Right lobe of liver (tissue), 4 donors: ENCODE measurements around the gene ATG7.

ENCODE experiments used
- POLR2A ChIP-seq: fragments of 450-650 bp; IDR thresholded peaks from one replicate; pipeline ENCODE4 v1.6.1; 2017; ENCODE audit warnings: antibody characterized with exemption, mild to moderate bottlenecking
- TF ChIP-seq, protein P1 (sequence below), 4 donors: fragments of 200-600 bp in 3 of 4; fragments of 450-650 bp in 1 of 4; IDR thresholded peaks; one replicate each; pipeline versions ENCODE4 v1.5.1 to v1.8.0; 2016 to 2022; ENCODE audit warnings: antibody characterized with exemption in 4 of 4, mild to moderate bottlenecking in 2 of 4
- donor health status: DM: no; HTN: no; CAD: no.
- donor health status: DM: no; HTN: no; CAD: no.
- donor health status: DM: no; HTN: yes; CAD: no.

DNA sequence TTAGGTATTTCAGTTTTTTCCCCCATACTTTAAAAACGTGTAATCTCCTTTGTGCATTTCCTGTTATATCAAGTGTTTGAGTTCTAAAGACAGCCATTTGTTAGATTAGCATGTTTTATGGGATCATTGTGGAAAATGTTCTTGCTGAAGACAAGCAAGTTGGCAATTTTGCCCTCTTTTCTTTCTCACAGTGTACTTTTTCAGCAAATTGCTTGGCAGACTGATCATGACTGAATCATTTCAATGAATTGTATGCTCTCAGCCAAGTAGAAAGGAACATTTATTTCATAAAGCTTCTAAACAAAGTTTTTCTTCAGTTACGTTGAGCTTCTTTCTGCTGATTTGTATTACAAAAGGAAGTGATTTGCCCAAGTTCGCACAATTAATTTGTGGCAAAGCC is 51.6 kb downstream of the ATG7 start:
- no peak for TF ChIP-seq POLR2A
- TF ChIP-seq, protein P1, sequence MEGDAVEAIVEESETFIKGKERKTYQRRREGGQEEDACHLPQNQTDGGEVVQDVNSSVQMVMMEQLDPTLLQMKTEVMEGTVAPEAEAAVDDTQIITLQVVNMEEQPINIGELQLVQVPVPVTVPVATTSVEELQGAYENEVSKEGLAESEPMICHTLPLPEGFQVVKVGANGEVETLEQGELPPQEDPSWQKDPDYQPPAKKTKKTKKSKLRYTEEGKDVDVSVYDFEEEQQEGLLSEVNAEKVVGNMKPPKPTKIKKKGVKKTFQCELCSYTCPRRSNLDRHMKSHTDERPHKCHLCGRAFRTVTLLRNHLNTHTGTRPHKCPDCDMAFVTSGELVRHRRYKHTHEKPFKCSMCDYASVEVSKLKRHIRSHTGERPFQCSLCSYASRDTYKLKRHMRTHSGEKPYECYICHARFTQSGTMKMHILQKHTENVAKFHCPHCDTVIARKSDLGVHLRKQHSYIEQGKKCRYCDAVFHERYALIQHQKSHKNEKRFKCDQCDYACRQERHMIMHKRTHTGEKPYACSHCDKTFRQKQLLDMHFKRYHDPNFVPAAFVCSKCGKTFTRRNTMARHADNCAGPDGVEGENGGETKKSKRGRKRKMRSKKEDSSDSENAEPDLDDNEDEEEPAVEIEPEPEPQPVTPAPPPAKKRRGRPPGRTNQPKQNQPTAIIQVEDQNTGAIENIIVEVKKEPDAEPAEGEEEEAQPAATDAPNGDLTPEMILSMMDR (IDR thresholded peaks at IDR 0.05), result no peak
